HEK293 (cell line): ENCODE measurements around the gene EVI5.

Source experiments
- CTCF ChIA-PET: fragments of 350-600 bp; formaldehyde crosslinking; extraction: SDS; loops from one replicate; lab custom pipeline; 2021; ENCODE audit warnings: antibody characterized with exemption; lab: Yijun Ruan, JAX
- POLR2A ChIA-PET: fragments of 300-600 bp; formaldehyde crosslinking; extraction: SDS; loops from one replicate; lab custom pipeline; 2020; ENCODE audit warnings: antibody characterized with exemption, inconsistent platforms; lab: Yijun Ruan, JAX
- H3K27ac ChIP-seq: fragments of 200-500 bp; sonication (Bioruptor generic); 2 replicates; pipeline ENCODE4 v1.5.1; 2014; ENCODE audit warnings: low read depth, low read length, control low read depth, inconsistent platforms; ENCODE audit errors: extremely low read depth
- H3K36me3 ChIP-seq, 2 experiments: fragments of 200-500 bp in 1 of 2; sonication (Bioruptor generic) in 1 of 2; 1 replicate in 1 of 2; 2 replicates in 1 of 2; pipeline ENCODE4 v1.5.1; 2014 to 2017; ENCODE audit warnings: inconsistent platforms in 2 of 2, low read length in 2 of 2; ENCODE audit not compliant: control insufficient read depth in 2 of 2, insufficient read depth in 1 of 2
- H3K4me1 ChIP-seq: fragments of 200-500 bp; sonication (Bioruptor generic); 2 replicates; pipeline ENCODE4 v1.5.1; 2014; ENCODE audit warnings: mild to moderate bottlenecking, low read length, inconsistent platforms; ENCODE audit not compliant: control insufficient read depth, insufficient read depth
- H3K4me3 ChIP-seq: 2 replicates; pipeline ENCODE4 v1.5.1; 2011; ENCODE audit warnings: low read depth, mild to moderate bottlenecking, control low read depth, low read length, moderate library complexity
- H3K9me3 ChIP-seq: fragments of 200-500 bp; sonication (Bioruptor generic); 2 replicates; pipeline ENCODE4 v1.5.1; 2014; ENCODE audit warnings: low read depth, low read length, inconsistent platforms; ENCODE audit not compliant: control insufficient read depth, insufficient read depth
- CTCF ChIP-seq: fragments of 450-650 bp; formaldehyde crosslinking; IDR thresholded peaks from 2 replicates; pipeline ENCODE4 v1.5.1; 2016; ENCODE audit warnings: missing biosample characterization, missing genetic modification characterization
- GLI2 ChIP-seq: fragments of 450-650 bp; formaldehyde crosslinking; IDR thresholded peaks from 2 replicates; pipeline ENCODE4; 2017; ENCODE audit warnings: missing biosample characterization, missing genetic modification characterization, low read depth, borderline replicate concordance
- GLIS1 ChIP-seq: fragments of 450-650 bp; formaldehyde crosslinking; IDR thresholded peaks from 2 replicates; pipeline ENCODE4 v1.5.1; 2016; ENCODE audit warnings: missing biosample characterization, missing genetic modification characterization
- HOXA7 ChIP-seq: sonication (generic); formaldehyde crosslinking; IDR thresholded peaks from 2 replicates; pipeline ENCODE4 v1.8.1; 2022; ENCODE audit warnings: missing genetic modification reagents, borderline replicate concordance
- SCRT1 ChIP-seq: fragments of 450-650 bp; formaldehyde crosslinking; IDR thresholded peaks from 2 replicates; pipeline ENCODE4 v1.5.1; 2016; ENCODE audit warnings: missing biosample characterization, missing genetic modification characterization, borderline replicate concordance
- SP2 ChIP-seq: fragments of 450-650 bp; formaldehyde crosslinking; IDR thresholded peaks from 2 replicates; pipeline ENCODE4 v1.5.1; 2016; ENCODE audit warnings: missing biosample characterization, missing genetic modification characterization
- ZBTB7A ChIP-seq: fragments of 450-650 bp; formaldehyde crosslinking; IDR thresholded peaks from 2 replicates; pipeline ENCODE4 v1.5.1; 2016; ENCODE audit warnings: low read depth, missing biosample characterization, missing genetic modification characterization
- ZBTB8A ChIP-seq: fragments of 450-650 bp; formaldehyde crosslinking; IDR thresholded peaks from 2 replicates; pipeline ENCODE4 v1.5.1; 2016; ENCODE audit warnings: missing biosample characterization, missing genetic modification characterization
- ZNF148 ChIP-seq: fragments of 450-650 bp; formaldehyde crosslinking; IDR thresholded peaks from 2 replicates; pipeline ENCODE4 v1.5.0; 2017; ENCODE audit warnings: missing biosample characterization, missing genetic modification characterization, borderline replicate concordance
- ZNF24 ChIP-seq: fragments of 450-650 bp; formaldehyde crosslinking; IDR thresholded peaks from 2 replicates; pipeline ENCODE4 v1.5.1; 2016; ENCODE audit warnings: missing biosample characterization, missing genetic modification characterization
- ZNF280C ChIP-seq: fragments of 450-650 bp; formaldehyde crosslinking; IDR thresholded peaks from 2 replicates; pipeline ENCODE4 v1.5.1; 2016; ENCODE audit warnings: missing biosample characterization, missing genetic modification characterization
- ZNF302 ChIP-seq: fragments of 450-650 bp; formaldehyde crosslinking; IDR thresholded peaks from 2 replicates; pipeline ENCODE4 v1.5.1; 2016; ENCODE audit warnings: missing biosample characterization, missing genetic modification characterization, low read depth
- ZNF473 ChIP-seq: fragments of 450-650 bp; formaldehyde crosslinking; IDR thresholded peaks from 2 replicates; pipeline ENCODE4 v1.5.1; 2017; ENCODE audit warnings: missing biosample characterization, missing genetic modification characterization
- ZNF558 ChIP-seq: fragments of 450-650 bp; formaldehyde crosslinking; IDR thresholded peaks from 2 replicates; pipeline ENCODE4 v1.5.1; 2016; ENCODE audit warnings: missing biosample characterization, missing genetic modification characterization
- ZNF571 ChIP-seq: fragments of 450-650 bp; formaldehyde crosslinking; IDR thresholded peaks from 2 replicates; pipeline ENCODE4 v1.5.0; 2017; ENCODE audit warnings: missing biosample characterization, missing genetic modification characterization
- ZNF621 ChIP-seq: fragments of 450-650 bp; formaldehyde crosslinking; IDR thresholded peaks from 2 replicates; pipeline ENCODE4 v1.5.1; 2017; ENCODE audit warnings: missing biosample characterization, missing genetic modification characterization
- TF ChIP-seq, protein P1 (sequence below): fragments of 450-650 bp; formaldehyde crosslinking; IDR thresholded peaks from 2 replicates; pipeline ENCODE4 v1.5.1; 2016; ENCODE audit warnings: missing biosample characterization, missing genetic modification characterization

The EVI5 gene

GRCh38 chr1:92567211-92567868 is 217.6 kb downstream of the EVI5 start:
- no peaks in the 10 kb centered on the region for H3K9me3 ChIP-seq
- H3K27ac ChIP-seq: no peak overlapping the region
- no peak for TF ChIP-seq CTCF
- TF ChIP-seq, protein P1, sequence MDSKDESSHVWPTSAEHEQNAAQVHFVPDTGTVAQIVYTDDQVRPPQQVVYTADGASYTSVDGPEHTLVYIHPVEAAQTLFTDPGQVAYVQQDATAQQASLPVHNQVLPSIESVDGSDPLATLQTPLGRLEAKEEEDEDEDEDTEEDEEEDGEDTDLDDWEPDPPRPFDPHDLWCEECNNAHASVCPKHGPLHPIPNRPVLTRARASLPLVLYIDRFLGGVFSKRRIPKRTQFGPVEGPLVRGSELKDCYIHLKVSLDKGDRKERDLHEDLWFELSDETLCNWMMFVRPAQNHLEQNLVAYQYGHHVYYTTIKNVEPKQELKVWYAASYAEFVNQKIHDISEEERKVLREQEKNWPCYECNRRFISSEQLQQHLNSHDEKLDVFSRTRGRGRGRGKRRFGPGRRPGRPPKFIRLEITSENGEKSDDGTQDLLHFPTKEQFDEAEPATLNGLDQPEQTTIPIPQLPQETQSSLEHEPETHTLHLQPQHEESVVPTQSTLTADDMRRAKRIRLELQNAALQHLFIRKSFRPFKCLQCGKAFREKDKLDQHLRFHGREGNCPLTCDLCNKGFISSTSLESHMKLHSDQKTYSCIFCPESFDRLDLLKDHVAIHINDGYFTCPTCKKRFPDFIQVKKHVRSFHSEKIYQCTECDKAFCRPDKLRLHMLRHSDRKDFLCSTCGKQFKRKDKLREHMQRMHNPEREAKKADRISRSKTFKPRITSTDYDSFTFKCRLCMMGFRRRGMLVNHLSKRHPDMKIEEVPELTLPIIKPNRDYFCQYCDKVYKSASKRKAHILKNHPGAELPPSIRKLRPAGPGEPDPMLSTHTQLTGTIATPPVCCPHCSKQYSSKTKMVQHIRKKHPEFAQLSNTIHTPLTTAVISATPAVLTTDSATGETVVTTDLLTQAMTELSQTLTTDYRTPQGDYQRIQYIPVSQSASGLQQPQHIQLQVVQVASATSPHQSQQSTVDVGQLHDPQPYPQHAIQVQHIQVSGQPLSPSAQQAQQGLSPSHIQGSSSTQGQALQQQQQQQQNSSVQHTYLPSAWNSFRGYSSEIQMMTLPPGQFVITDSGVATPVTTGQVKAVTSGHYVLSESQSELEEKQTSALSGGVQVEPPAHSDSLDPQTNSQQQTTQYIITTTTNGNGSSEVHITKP (tag by site-specific recombination): peak; percentile 42; the same call in 1 of the 2 replicates
- H3K36me3 ChIP-seq: peaks cover 0 to 2% of the 10 kb centered on the region in 2 experiments; a peak in 2 of 3 replicates
- CTCF ChIA-PET: no interaction called here
- H3K4me1 ChIP-seq: no peaks in the 10 kb centered on the region
- POLR2A ChIA-PET: no interaction called here
- no peak overlapping the region for H3K4me3 ChIP-seq

GRCh38 chr1:92563457-92564216 is 221.3 kb downstream of the EVI5 start:
- ChIA-PET POLR2A (no interaction called here), CTCF (interaction anchor here (0.8 kb wide), 1 partner anchor 9 kb away, joined by 3 read pairs; no protein-coding TSS in a partner anchor)
- Histone ChIP-seq H3K4me3 (no peak overlapping the region), H3K36me3 (peaks cover 0 to 2% of the 10 kb centered on the region in 2 experiments; a peak in 2 of 3 replicates), H3K9me3 (no peaks in the 10 kb centered on the region), H3K4me1 (no peaks in the 10 kb centered on the region), H3K27ac (no peak overlapping the region)
- TF ChIP-seq ZNF24 (tag by site-specific recombination): no peak
- no peak for TF ChIP-seq HOXA7 (CRISPR knock-in tag)
- no peak for TF ChIP-seq ZBTB8A
- no peak for TF ChIP-seq ZNF473 (tag by site-specific recombination)
- no peak for TF ChIP-seq SP2 (tag by site-specific recombination)
- TF ChIP-seq SCRT1 (tag by site-specific recombination): no peak
- TF ChIP-seq ZNF621: no peak
- TF ChIP-seq ZNF148: no peak
- no peak for TF ChIP-seq ZNF280C (tag by site-specific recombination)
- no peak for TF ChIP-seq GLI2 (tag by site-specific recombination)
- TF ChIP-seq GLIS1: no peak
- no peak for TF ChIP-seq ZNF571 (tag by site-specific recombination)
- no peak for TF ChIP-seq ZNF302
- TF ChIP-seq ZBTB7A (tag by site-specific recombination): no peak
- no peak for TF ChIP-seq ZNF558 (tag by site-specific recombination)
